ENCODE results near the gene KCNK13.

DNA sequence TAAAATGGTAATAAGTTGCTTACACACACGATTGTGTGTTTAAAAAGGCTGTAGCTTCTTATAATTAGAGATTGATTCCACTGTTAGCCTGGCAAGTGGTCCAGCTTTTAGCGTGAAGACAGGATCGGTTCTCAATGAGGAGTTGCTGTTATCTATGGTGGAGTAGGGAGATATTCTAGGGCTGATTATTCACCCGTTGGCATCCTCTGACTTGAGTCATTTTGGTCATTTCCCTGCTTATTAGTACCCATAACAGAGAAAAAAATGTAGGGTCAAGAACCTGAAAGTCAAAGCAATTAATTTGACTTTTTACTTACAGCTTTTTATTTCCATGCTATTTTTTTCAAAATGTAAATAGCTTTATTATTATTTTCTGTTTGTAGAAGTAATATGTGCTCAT is 76.0 kb downstream of the KCNK13 start:
- TF ChIP-seq, protein P1, sequence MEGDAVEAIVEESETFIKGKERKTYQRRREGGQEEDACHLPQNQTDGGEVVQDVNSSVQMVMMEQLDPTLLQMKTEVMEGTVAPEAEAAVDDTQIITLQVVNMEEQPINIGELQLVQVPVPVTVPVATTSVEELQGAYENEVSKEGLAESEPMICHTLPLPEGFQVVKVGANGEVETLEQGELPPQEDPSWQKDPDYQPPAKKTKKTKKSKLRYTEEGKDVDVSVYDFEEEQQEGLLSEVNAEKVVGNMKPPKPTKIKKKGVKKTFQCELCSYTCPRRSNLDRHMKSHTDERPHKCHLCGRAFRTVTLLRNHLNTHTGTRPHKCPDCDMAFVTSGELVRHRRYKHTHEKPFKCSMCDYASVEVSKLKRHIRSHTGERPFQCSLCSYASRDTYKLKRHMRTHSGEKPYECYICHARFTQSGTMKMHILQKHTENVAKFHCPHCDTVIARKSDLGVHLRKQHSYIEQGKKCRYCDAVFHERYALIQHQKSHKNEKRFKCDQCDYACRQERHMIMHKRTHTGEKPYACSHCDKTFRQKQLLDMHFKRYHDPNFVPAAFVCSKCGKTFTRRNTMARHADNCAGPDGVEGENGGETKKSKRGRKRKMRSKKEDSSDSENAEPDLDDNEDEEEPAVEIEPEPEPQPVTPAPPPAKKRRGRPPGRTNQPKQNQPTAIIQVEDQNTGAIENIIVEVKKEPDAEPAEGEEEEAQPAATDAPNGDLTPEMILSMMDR (tag by site-specific recombination; IDR thresholded peaks at IDR 0.05) = no peak
- TF ChIP-seq ZNF335 (tag by site-specific recombination; conservative IDR thresholded peaks at IDR 0.05) = no peak
- TF ChIP-seq ZNF341 (tag by site-specific recombination; IDR thresholded peaks at IDR 0.05; ENCODE audit: low read depth) = no peak
- no peak for TF ChIP-seq ZBTB8A (tag by site-specific recombination; IDR thresholded peaks at IDR 0.05)
- no peak for TF ChIP-seq GLIS2 (tag by site-specific recombination; IDR thresholded peaks at IDR 0.05)
- TF ChIP-seq KLF10 (tag by site-specific recombination; IDR thresholded peaks at IDR 0.05) = no peak
- TF ChIP-seq, protein P2, sequence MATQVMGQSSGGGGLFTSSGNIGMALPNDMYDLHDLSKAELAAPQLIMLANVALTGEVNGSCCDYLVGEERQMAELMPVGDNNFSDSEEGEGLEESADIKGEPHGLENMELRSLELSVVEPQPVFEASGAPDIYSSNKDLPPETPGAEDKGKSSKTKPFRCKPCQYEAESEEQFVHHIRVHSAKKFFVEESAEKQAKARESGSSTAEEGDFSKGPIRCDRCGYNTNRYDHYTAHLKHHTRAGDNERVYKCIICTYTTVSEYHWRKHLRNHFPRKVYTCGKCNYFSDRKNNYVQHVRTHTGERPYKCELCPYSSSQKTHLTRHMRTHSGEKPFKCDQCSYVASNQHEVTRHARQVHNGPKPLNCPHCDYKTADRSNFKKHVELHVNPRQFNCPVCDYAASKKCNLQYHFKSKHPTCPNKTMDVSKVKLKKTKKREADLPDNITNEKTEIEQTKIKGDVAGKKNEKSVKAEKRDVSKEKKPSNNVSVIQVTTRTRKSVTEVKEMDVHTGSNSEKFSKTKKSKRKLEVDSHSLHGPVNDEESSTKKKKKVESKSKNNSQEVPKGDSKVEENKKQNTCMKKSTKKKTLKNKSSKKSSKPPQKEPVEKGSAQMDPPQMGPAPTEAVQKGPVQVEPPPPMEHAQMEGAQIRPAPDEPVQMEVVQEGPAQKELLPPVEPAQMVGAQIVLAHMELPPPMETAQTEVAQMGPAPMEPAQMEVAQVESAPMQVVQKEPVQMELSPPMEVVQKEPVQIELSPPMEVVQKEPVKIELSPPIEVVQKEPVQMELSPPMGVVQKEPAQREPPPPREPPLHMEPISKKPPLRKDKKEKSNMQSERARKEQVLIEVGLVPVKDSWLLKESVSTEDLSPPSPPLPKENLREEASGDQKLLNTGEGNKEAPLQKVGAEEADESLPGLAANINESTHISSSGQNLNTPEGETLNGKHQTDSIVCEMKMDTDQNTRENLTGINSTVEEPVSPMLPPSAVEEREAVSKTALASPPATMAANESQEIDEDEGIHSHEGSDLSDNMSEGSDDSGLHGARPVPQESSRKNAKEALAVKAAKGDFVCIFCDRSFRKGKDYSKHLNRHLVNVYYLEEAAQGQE (tag by site-specific recombination; IDR thresholded peaks at IDR 0.05) = no peak
- no peak for TF ChIP-seq ZNF174 (tag by site-specific recombination; IDR thresholded peaks at IDR 0.05)
- TF ChIP-seq ZNF747 (tag by site-specific recombination; IDR thresholded peaks at IDR 0.05) = no peak
- no peak for TF ChIP-seq ZNF311 (tag by site-specific recombination; IDR thresholded peaks at IDR 0.05; ENCODE audit: borderline replicate concordance)
- TF ChIP-seq TCF7L2 (IDR thresholded peaks at IDR 0.05; ENCODE audit: borderline replicate concordance, low read depth, low read length) = no peak
- no peak for TF ChIP-seq ZNF274 (IDR thresholded peaks at IDR 0.05; ENCODE audit: low read length)
- no peak for TF ChIP-seq ZNF274 (tag by site-specific recombination; IDR thresholded peaks at IDR 0.05; ENCODE audit: borderline replicate concordance)
- no peak for TF ChIP-seq ZNF629 (tag by site-specific recombination; IDR thresholded peaks at IDR 0.05)

Measured in HEK293 (cell line).